ENCODE results near the gene CTNNA3. TPM values are rescaled to one million over a fixed set of nuclear protein-coding genes. Genes with fewer than 3 reads are reported as not detected.
A peak's percentile ranks its signal among the peaks of the same experiment; 100 is the strongest.
"Not testable (repeated sequence)": the region's sequence is repeated elsewhere in the genome, so short reads cannot be mapped to it uniquely, and the experiment has no call there.

CTNNA3 gene
- total RNA-seq, 3 donors from 2014 or later = not detected

DNA sequence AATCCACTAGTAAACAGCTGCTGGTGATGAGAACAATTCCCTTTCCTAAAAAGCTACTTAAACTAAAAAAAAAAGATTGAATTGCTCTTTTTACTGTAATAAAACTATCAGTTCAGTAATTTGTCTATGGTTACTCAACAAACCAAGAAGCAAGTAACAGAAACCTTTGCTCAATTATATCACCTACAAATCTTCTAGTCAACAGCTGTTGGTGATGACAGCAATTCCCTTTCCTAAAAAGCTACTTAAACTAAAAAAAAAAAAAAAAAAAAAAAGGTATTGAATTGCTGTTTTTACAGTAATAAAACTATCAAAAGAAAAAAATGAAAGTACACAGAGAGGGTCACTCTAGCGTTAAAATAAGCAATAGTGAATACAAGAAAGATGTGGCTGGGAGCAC, 158.1 kb downstream of the CTNNA3 start:
- Mint-ChIP-seq H3K4me1 (ENCODE audit: low read depth) (peaks cover 10% of the 10 kb centered on the region), H3K4me3 (no peak overlapping the region), H3K9me3 (no peaks in the 10 kb centered on the region), H3K27me3 (ENCODE audit: low read depth) (peaks cover 7% of the 10 kb centered on the region), H3K36me3 (ENCODE audit: insufficient read depth) (no peaks in the 10 kb centered on the region)
- DNase-seq (no peak), ATAC-seq (no peak)

- DNase-seq (no peak), ATAC-seq (no peak)
- H3K4me1 Mint-ChIP-seq (ENCODE audit: low read depth) = peaks cover 10% of the 10 kb centered on the region
- H3K27me3 Mint-ChIP-seq (ENCODE audit: low read depth) = peaks cover 17% of the 10 kb centered on the region
- no peaks in the 10 kb centered on the region for H3K9me3 Mint-ChIP-seq
- no peak overlapping the region for H3K4me3 Mint-ChIP-seq
- no peaks in the 10 kb centered on the region for H3K36me3 Mint-ChIP-seq (ENCODE audit: insufficient read depth)
These were observed 162.6 kb downstream of the CTNNA3 start for GRCh38 chr10:67533376-67533775.

DNA sequence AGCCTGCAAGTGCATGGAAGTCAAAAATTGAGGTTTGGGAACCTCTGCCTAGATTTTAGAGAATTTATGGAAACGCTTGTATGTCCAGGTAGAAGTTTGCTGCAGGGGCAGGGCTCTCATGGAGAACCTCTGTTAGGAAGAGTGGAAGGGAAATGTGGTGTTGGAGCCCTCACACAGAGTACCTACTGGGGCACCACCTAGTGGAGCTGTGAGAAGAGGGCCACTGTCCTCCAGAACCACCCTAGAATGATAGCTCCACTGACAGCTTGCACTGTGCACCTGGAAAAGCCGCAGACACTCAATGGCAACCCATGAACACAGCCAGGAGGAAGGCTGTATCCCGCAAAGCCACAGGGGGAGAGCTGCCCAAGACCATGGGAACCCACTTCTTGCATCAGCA, 165.0 kb downstream of the CTNNA3 start:
- not testable (repeated sequence) for ATAC-seq; H3K4me3 Mint-ChIP-seq; H3K36me3 Mint-ChIP-seq (ENCODE audit: insufficient read depth); H3K9me3 Mint-ChIP-seq; H3K4me1 Mint-ChIP-seq (ENCODE audit: low read depth); DNase-seq
- H3K27me3 Mint-ChIP-seq (ENCODE audit: low read depth) = peaks cover 14% of the 10 kb centered on the region

DNA sequence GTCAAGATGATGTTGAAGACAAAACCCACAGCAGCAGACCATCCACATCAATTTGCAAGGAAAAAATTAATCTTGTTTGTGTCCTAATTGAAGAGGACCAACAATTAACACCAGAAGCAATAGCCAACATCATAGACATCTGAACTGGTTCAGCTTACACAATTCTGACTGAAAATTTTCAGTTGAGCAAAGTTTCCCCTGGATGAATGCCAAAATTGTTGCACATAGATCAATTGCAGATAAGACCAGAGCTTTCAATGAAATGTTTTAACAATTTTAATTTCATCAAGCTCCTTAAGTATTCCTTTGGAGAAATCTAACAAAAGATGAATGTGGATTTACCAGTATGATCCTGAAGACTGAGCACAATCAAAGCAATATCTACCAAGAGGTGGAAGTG, 168.6 kb downstream of the CTNNA3 start:
- H3K27me3 Mint-ChIP-seq (ENCODE audit: low read depth) = peaks cover 11% of the 10 kb centered on the region
- no peak for DNase-seq
- ATAC-seq = no peak
- H3K36me3 Mint-ChIP-seq (ENCODE audit: insufficient read depth) = no peaks in the 10 kb centered on the region
- H3K4me1 Mint-ChIP-seq (ENCODE audit: low read depth) = no peaks in the 10 kb centered on the region
- H3K9me3 Mint-ChIP-seq = no peaks in the 10 kb centered on the region
- no peak overlapping the region for H3K4me3 Mint-ChIP-seq

GRCh38 chr10:67521546-67521945, 174.4 kb downstream of the CTNNA3 start:
- Mint-ChIP-seq H3K36me3 (ENCODE audit: insufficient read depth) (no peaks in the 10 kb centered on the region), H3K4me3 (no peak overlapping the region), H3K4me1 (ENCODE audit: low read depth) (peaks cover 1% of the 10 kb centered on the region), H3K9me3 (no peaks in the 10 kb centered on the region), H3K27me3 (ENCODE audit: low read depth) (no peaks in the 10 kb centered on the region)
- ATAC-seq = no peak
- DNase-seq = no peak

DNA sequence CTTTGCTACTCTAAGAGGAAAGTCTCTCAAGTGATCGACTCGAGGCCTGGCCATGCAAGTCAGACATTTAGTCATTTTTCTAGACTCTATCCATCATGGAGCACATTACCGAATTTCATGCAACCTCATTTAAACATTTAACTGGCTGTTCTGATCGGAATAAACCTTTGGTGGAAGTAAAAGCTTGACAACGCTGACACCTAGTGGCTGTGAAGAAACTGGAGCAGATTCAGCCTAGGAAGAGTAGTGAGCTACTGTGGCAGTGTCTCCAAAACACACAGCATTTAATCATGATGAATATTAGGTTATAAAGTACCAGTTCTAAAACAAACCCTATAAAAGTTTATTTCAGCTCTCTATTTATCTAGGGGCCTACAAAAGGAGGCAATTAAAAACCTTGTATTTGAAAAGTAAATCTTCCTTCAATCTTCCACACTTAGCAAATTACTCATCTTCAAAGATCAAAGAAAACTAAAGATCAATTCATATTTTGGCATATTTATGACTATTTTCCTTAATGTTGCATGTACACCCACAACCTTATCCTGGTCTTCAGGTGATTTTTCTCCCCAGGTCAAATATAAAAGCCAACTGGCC, 175.0 kb downstream of the CTNNA3 start:
- peak; percentile 37 to 58 for ATAC-seq
- H3K4me3 Mint-ChIP-seq = no peak overlapping the region
- H3K4me1 Mint-ChIP-seq (ENCODE audit: low read depth) = peaks cover 1% of the 10 kb centered on the region
- no peaks in the 10 kb centered on the region for H3K27me3 Mint-ChIP-seq (ENCODE audit: low read depth)
- no peak for DNase-seq
- no peaks in the 10 kb centered on the region for H3K36me3 Mint-ChIP-seq (ENCODE audit: insufficient read depth)
- H3K9me3 Mint-ChIP-seq = no peaks in the 10 kb centered on the region

DNA sequence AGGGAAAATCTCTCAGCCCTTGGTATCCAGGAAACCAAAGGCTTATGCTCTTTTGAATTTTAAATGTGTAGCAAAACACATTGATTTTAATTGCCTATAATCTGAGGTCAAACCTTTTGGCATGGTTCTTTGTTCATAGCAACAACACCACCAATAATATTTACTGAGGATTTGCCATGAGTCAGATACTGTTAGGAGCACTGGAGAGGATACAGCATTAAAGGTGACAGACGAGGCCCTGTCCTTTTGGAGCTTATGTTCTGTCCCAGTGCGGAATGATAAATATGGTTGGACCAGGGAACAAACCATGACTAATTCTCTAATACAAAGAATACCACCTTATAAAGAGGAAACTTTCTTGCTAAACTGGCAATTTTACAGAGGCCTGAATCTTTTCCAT, 176.6 kb downstream of the CTNNA3 start:
- Mint-ChIP-seq H3K4me3 (no peak overlapping the region), H3K36me3 (ENCODE audit: insufficient read depth) (no peaks in the 10 kb centered on the region), H3K27me3 (ENCODE audit: low read depth) (no peaks in the 10 kb centered on the region), H3K9me3 (no peaks in the 10 kb centered on the region), H3K4me1 (ENCODE audit: low read depth) (peaks cover 1% of the 10 kb centered on the region)
- no peak for DNase-seq
- ATAC-seq = no peak

- Mint-ChIP-seq H3K4me3 (no peak overlapping the region), H3K4me1 (ENCODE audit: low read depth) (peaks cover 1% of the 10 kb centered on the region), H3K9me3 (no peaks in the 10 kb centered on the region), H3K36me3 (ENCODE audit: insufficient read depth) (no peaks in the 10 kb centered on the region), H3K27me3 (ENCODE audit: low read depth) (no peaks in the 10 kb centered on the region)
- no peak for ATAC-seq
- no peak for DNase-seq
These were observed 177.2 kb downstream of the CTNNA3 start for GRCh38 chr10:67518756-67519155.

- H3K27me3 Mint-ChIP-seq (ENCODE audit: low read depth) = no peaks in the 10 kb centered on the region
- ATAC-seq = no peak
- H3K9me3 Mint-ChIP-seq = no peaks in the 10 kb centered on the region
- no peaks in the 10 kb centered on the region for H3K36me3 Mint-ChIP-seq (ENCODE audit: insufficient read depth)
- no peak overlapping the region for H3K4me3 Mint-ChIP-seq
- DNase-seq = no peak
- peaks cover 1% of the 10 kb centered on the region for H3K4me1 Mint-ChIP-seq (ENCODE audit: low read depth)
These were observed 178.0 kb downstream of the CTNNA3 start for GRCh38 chr10:67518043-67518442.

DNA sequence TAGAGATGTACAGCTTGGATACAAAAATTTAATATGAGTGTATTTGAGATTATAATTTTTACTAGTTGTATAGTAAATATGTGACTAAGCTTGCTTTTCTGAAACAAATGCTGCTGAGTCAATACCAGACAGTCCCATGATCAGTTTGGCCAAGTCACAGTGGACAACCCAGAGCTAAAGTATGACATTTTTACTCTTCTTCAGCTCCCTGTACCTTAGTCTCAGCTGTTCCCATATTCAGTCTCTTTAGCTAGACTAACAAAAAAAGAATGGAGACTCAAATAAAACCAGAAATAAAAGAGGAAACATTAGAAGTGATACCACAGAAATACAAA, 189.3 kb downstream of the CTNNA3 start:
- Mint-ChIP-seq H3K36me3 (ENCODE audit: insufficient read depth) (no peaks in the 10 kb centered on the region), H3K4me1 (ENCODE audit: low read depth) (no peaks in the 10 kb centered on the region), H3K27me3 (ENCODE audit: low read depth) (peaks cover 6% of the 10 kb centered on the region), H3K4me3 (no peak overlapping the region), H3K9me3 (no peaks in the 10 kb centered on the region)
- ATAC-seq = no peak
- DNase-seq = no peak

- Mint-ChIP-seq H3K4me1 (ENCODE audit: low read depth) (no peaks in the 10 kb centered on the region), H3K27me3 (ENCODE audit: low read depth) (peaks cover 6% of the 10 kb centered on the region), H3K9me3 (no peaks in the 10 kb centered on the region), H3K36me3 (ENCODE audit: insufficient read depth) (no peaks in the 10 kb centered on the region), H3K4me3 (no peak overlapping the region)
- no peak for DNase-seq
- ATAC-seq = no peak
These were observed 189.8 kb downstream of the CTNNA3 start for GRCh38 chr10:67506083-67506756.

DNA sequence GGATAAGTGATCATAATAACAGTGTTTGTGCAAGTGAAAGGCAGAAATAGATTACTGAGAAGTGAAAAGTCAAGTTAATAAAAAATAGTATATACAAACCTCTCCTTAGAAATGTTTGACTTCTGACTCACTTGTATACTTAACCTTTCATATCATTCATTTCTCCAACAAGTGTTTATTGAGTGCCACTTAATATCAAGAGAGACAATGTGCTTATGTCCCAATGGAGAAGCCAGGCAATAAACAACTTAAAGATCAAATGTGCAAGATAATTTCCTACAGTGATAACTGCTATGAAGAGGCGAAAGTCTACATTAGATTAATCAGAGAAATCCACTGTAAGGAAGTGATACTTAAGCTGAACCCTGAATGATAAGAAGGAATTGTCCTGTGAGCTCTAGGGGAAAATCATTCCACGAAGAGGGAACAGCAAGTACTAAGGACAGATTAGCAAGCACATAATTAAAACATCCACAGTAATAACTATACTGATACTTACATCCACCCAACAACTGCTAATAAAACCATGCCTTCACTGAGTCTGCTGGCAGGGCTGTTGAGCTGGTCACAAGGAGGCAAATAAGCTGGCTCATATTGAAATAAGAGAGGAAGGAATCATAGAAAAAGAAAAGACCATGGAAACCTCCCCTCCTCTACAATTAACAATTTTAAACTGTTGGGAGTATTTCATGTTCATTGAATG, 203.5 kb downstream of the CTNNA3 start:
- Mint-ChIP-seq H3K4me3 (no peak overlapping the region), H3K36me3 (ENCODE audit: insufficient read depth) (no peaks in the 10 kb centered on the region), H3K27me3 (ENCODE audit: low read depth) (no peaks in the 10 kb centered on the region), H3K4me1 (ENCODE audit: low read depth) (no peaks in the 10 kb centered on the region), H3K9me3 (peaks cover 2% of the 10 kb centered on the region)
- DNase-seq (no peak), ATAC-seq (no peak)

DNA sequence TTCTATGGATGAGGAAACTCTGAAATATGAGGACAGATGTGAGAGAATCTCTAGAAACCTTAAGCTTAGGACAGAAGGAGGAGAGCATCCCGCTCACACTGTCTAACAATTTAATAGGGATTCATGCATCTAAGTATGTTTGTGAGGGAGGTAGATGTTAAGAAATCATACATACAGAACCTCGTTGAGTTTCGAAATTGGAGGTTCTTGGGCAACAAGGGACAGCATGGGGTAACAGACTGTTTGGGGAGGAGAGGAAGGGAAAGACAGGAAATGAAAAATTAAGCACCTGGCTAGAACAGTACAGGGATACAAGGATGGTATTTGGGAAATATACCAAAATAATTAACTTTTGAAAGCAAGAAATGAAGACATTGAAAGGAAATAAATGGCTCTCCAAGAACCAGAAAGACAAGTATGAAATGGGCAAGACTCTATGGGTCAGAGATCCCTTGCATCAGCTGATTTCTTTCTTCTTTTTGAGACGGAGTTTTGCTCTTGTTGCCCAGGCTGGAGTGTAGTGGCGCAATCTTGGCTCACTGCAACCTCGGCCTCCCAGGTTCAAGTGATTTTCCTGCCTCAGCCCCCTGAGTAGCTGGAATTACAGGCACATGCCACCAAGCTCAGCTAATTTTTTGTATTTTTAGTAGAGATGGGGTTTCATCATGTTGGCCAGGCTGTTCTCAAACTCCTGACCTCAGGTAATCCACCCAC, 207.9 kb downstream of the CTNNA3 start:
- Mint-ChIP-seq H3K9me3 (peaks cover 5% of the 10 kb centered on the region), H3K4me3 (no peak overlapping the region), H3K27me3 (ENCODE audit: low read depth) (peaks cover 4% of the 10 kb centered on the region), H3K4me1 (ENCODE audit: low read depth) (no peaks in the 10 kb centered on the region), H3K36me3 (ENCODE audit: insufficient read depth) (no peaks in the 10 kb centered on the region)
- ATAC-seq (no peak), DNase-seq (no peak)

DNA sequence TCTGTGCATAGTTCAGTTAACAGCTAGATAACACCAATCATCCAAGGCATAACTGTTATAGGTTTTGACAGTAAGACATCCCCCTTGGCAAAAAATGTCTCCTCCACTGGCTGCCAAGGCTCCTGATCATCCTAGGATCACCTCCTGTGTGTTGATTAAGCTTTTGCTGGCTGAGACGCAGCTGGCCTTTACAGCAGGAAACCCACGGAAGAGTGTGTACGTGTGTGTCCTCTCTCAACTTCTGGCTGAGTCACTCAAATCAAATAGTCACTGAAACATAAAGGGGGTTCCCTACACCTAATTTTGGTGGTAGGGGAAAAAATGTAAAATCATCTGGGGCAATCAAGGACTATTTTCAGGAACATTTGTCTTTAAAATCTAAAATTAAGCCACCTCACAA, 208.8 kb downstream of the CTNNA3 start:
- DNase-seq = no peak
- ATAC-seq = no peak
- Mint-ChIP-seq H3K4me3 (no peak overlapping the region), H3K4me1 (ENCODE audit: low read depth) (no peaks in the 10 kb centered on the region), H3K27me3 (ENCODE audit: low read depth) (peaks cover 4% of the 10 kb centered on the region), H3K36me3 (ENCODE audit: insufficient read depth) (no peaks in the 10 kb centered on the region), H3K9me3 (peaks cover 5% of the 10 kb centered on the region)

All from activated T-cell treated with anti-CD3 and anti-CD28 coated beads, Interleukin-2, amount 50 U/mL, for 4 hours (primary cell).